NB4 (cell line): ENCODE data around the gene SOX21.

Experiments
- CTCF ChIP-seq: IDR thresholded peaks from one replicate; pipeline ENCODE4 v1.5.1; 2012; ENCODE audit warnings: low read depth, low read length
- POLR2A ChIP-seq: IDR thresholded peaks from 2 replicates; pipeline ENCODE4 v1.6.1; 2011; ENCODE audit warnings: mild to moderate bottlenecking; ENCODE audit not compliant: insufficient read length; ENCODE audit errors: extremely low read depth

GRCh38 chr13:94716016-94716415, 3.7 kb upstream of the SOX21 start:
- TF ChIP-seq CTCF: no peak
- no peak for TF ChIP-seq POLR2A
